RWPE2 (cell line): ENCODE results near the gene WNT16.

Source experiments
- ATAC-seq: fragments of 200-7000 bp; cut with Tn5 transposase; 3 replicates; pipeline ENCODE4 v1.9.1; 2021; ENCODE audit warnings: low read depth
- DNase-seq: peaks from one replicate; pipeline ENCODE4 v3.0.0-alpha.2; 2020; ENCODE audit warnings: low spot score
- H3K27ac ChIP-seq: fragments of 450-650 bp; 2 replicates; pipeline ENCODE4 v1.5.1; 2017; ENCODE audit warnings: mild to moderate bottlenecking; ENCODE audit not compliant: poor library complexity, severe bottlenecking
- H3K27me3 ChIP-seq: fragments of 250-450 bp; sonication (Bioruptor Pico); 2 replicates; pipeline ENCODE4 v1.5.1; 2021; ENCODE audit warnings: mild to moderate bottlenecking, moderate library complexity; ENCODE audit not compliant: insufficient read depth, poor library complexity, severe bottlenecking
- H3K36me3 ChIP-seq: fragments of 250-450 bp; sonication (Bioruptor Pico); 2 replicates; pipeline ENCODE4 v1.5.1; 2020; ENCODE audit warnings: low read depth, mild to moderate bottlenecking, moderate library complexity
- H3K4me1 ChIP-seq: fragments of 250-450 bp; sonication (Bioruptor Pico); 2 replicates; pipeline ENCODE4 v1.5.1; 2021; ENCODE audit warnings: mild to moderate bottlenecking, moderate library complexity; ENCODE audit not compliant: insufficient read depth, poor library complexity, severe bottlenecking
- H3K4me3 ChIP-seq: fragments of 250-450 bp; sonication (Bioruptor Pico); 2 replicates; pipeline ENCODE4 v1.5.1; 2021; ENCODE audit warnings: mild to moderate bottlenecking, moderate library complexity; ENCODE audit not compliant: severe bottlenecking
- H3K9me3 ChIP-seq: fragments of 250-450 bp; sonication (Bioruptor Pico); 2 replicates; pipeline ENCODE4 v1.5.1; 2021; ENCODE audit warnings: mild to moderate bottlenecking, moderate library complexity; ENCODE audit not compliant: severe bottlenecking
- TF ChIP-seq, protein P1 (sequence below): fragments of 450-650 bp; IDR thresholded peaks from one replicate; pipeline ENCODE4 v1.5.1; 2017; ENCODE audit warnings: mild to moderate bottlenecking, moderate library complexity; ENCODE audit not compliant: poor library complexity, severe bottlenecking

The WNT16 gene

DNA sequence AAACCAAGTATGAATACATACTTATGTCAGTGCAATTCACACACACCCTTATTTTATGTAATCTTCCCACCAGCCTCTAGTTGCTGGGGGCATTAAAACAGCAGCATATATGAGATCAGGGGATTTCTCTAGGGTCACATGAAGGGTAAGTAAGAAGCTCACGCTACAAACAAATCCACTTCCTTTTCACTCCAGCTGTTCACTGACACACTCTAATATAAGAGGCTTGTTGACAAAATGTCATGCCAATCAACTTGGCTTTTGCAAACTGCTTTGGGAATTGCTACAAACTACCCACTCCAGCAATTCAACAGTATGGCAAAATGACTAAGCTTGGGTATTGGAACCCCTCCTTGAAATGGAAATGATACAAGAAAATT is 57.0 kb downstream of the WNT16 start:
- H3K4me1 ChIP-seq, result no peaks in the 10 kb centered on the region
- TF ChIP-seq, protein P1, sequence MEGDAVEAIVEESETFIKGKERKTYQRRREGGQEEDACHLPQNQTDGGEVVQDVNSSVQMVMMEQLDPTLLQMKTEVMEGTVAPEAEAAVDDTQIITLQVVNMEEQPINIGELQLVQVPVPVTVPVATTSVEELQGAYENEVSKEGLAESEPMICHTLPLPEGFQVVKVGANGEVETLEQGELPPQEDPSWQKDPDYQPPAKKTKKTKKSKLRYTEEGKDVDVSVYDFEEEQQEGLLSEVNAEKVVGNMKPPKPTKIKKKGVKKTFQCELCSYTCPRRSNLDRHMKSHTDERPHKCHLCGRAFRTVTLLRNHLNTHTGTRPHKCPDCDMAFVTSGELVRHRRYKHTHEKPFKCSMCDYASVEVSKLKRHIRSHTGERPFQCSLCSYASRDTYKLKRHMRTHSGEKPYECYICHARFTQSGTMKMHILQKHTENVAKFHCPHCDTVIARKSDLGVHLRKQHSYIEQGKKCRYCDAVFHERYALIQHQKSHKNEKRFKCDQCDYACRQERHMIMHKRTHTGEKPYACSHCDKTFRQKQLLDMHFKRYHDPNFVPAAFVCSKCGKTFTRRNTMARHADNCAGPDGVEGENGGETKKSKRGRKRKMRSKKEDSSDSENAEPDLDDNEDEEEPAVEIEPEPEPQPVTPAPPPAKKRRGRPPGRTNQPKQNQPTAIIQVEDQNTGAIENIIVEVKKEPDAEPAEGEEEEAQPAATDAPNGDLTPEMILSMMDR, result no peak
- no peak overlapping the region for H3K4me3 ChIP-seq

DNA sequence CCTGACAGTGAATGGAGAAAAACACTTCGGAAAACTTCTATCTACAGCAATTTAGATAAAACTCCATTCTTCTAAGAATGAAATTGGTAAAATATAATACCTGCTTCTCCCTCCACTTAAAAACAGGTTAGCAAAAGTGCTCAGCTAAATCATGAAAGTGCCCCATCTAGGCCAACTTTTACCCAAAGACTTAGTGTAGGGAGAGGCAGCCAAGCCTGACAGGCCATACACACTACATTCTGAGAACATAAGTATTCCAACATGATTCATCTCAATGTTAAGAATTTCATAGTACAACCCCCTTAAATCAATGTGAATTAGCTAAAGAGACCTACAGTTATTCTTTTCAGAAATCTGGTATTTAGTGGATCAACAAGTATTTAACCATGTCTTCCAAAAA is 60.1 kb downstream of the WNT16 start:
- no peaks in the 10 kb centered on the region for H3K4me1 ChIP-seq
- ATAC-seq (no peak), DNase-seq (no peak)
- H3K36me3 ChIP-seq, result peaks cover 19% of the 10 kb centered on the region
- no peaks in the 10 kb centered on the region for H3K27me3 ChIP-seq
- no peaks in the 10 kb centered on the region for H3K9me3 ChIP-seq
- TF ChIP-seq, protein P1, result no peak
- H3K4me3 ChIP-seq, result no peak overlapping the region
- H3K27ac ChIP-seq, result no peak overlapping the region

More for the DNA sequence above, 57.0 kb downstream of the WNT16 start:
- DNase-seq (no peak), ATAC-seq (no peak)
- peaks cover 16% of the 10 kb centered on the region for H3K36me3 ChIP-seq
- H3K27ac ChIP-seq, result no peak overlapping the region
- H3K9me3 ChIP-seq, result no peaks in the 10 kb centered on the region
- no peaks in the 10 kb centered on the region for H3K27me3 ChIP-seq

DNA sequence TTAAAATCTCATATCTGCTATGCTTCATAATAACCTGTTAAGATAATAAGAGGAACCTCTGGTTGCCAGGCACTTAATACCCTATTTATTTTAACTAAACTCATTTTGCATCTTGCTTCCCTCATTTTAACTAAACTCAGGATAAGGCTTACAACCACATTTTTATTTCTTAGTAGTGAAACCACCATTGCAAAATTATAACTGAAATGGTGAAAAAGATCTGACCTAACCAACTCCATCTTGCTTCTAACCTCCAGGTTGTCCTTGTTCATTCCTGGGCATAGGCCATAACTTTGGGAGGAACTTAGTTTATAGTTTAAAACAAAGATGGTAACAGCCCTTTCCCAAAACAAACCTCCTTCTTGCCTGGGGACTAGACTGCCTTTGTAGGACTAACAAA is 61.3 kb downstream of the WNT16 start:
- Histone ChIP-seq H3K9me3 (no peaks in the 10 kb centered on the region), H3K36me3 (peaks cover 24% of the 10 kb centered on the region), H3K27me3 (no peaks in the 10 kb centered on the region), H3K27ac (no peak overlapping the region), H3K4me1 (peaks cover 9% of the 10 kb centered on the region), H3K4me3 (no peak overlapping the region)
- ATAC-seq, result no peak
- TF ChIP-seq, protein P1, result no peak
- DNase-seq, result no peak

DNA sequence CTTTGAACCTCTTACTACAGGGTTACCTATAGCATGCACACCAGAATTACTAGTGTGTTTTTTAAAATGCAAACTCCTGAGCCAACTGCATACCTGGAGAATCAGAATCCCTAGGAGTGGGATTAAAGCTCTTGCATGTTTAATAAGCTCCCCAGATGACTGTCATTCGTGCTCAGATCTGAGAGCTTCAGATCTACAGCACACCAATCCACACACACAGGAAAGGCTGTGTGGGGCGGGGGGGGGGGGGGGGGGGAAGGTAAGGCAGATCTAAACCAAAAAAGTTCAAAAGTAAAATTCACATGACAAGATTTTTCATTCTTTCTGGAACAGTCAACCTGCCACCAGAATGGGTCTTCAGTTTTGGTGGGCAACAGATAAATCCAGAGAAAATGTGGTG is 61.8 kb downstream of the WNT16 start:
- H3K36me3 ChIP-seq, result peaks cover 24% of the 10 kb centered on the region
- no peak overlapping the region for H3K27ac ChIP-seq
- ATAC-seq (no peak), DNase-seq (no peak)
- H3K4me1 ChIP-seq, result peaks cover 9% of the 10 kb centered on the region
- H3K9me3 ChIP-seq, result no peaks in the 10 kb centered on the region
- no peak overlapping the region for H3K4me3 ChIP-seq
- TF ChIP-seq, protein P1, result no peak
- H3K27me3 ChIP-seq, result no peaks in the 10 kb centered on the region
